Esophagus squamous epithelium (tissue), 4 donors: ENCODE results near the gene STAT6.
"Not testable (repeated sequence)": the region's sequence is repeated elsewhere in the genome, so short reads cannot be mapped to it uniquely, and the experiment has no call there.

Experiments
- POLR2A ChIP-seq, 4 donors: fragments of 450-650 bp; IDR thresholded peaks; one replicate each; pipeline ENCODE4 v1.6.1; 2017; ENCODE audit warnings: antibody characterized with exemption in 4 of 4, mild to moderate bottlenecking in 4 of 4, moderate library complexity in 3 of 4
- TF ChIP-seq, protein P1 (sequence below), 6 experiments: fragments of 450-650 bp in 4 of 6; fragments of 200-600 bp in 2 of 6; sonication (generic) in 2 of 6; IDR thresholded peaks; one replicate each; pipeline ENCODE4 v1.5.1; 2016 to 2019; ENCODE audit warnings: antibody characterized with exemption in 6 of 6, mild to moderate bottlenecking in 4 of 6, moderate library complexity in 4 of 6

DNA sequence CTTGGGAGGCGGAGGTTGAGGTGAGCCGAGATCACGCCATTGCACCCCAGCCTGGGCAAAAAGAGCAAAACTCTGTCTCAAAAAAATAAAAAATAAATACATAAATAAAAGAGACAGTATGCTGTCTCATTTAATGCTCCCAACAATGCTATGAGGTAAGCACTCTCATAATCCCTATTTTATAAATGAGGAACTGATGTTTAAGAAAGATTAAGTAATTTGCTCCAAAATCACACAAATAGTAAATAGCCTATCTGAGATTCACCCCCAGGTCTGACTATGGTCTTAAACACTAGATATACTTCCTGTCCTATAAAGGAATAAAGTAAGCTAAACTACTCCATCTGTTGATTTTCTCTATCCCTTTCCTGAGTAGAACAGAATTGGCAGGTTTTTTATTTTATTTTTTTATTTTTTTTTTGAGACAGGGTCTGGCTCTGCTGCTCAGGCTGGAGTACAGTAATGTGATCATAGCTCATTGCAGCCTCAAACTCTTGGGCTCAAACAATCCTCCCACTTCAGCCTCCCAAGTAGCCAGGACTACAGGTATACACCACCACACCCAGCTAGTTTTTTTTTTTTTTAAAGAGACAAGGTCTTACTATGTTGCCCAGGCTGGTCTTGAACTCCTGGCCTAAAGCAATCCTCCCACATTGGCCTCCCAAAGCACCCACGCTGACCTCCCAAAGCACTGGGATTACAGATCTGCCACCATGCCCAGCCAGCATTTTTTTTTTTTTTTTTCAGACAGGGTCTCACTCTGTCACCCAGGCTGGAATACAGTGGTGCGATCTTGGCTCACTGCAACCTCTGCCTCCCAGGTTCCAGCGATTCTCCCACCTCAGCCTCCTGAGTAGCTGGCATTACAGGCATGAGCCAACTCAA, 37.4 kb downstream of the STAT6 start:
- TF ChIP-seq, protein P1, sequence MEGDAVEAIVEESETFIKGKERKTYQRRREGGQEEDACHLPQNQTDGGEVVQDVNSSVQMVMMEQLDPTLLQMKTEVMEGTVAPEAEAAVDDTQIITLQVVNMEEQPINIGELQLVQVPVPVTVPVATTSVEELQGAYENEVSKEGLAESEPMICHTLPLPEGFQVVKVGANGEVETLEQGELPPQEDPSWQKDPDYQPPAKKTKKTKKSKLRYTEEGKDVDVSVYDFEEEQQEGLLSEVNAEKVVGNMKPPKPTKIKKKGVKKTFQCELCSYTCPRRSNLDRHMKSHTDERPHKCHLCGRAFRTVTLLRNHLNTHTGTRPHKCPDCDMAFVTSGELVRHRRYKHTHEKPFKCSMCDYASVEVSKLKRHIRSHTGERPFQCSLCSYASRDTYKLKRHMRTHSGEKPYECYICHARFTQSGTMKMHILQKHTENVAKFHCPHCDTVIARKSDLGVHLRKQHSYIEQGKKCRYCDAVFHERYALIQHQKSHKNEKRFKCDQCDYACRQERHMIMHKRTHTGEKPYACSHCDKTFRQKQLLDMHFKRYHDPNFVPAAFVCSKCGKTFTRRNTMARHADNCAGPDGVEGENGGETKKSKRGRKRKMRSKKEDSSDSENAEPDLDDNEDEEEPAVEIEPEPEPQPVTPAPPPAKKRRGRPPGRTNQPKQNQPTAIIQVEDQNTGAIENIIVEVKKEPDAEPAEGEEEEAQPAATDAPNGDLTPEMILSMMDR (IDR thresholded peaks at IDR 0.05), result not testable (repeated sequence)
- not testable (repeated sequence) for TF ChIP-seq POLR2A (IDR thresholded peaks at IDR 0.05)
